ENCODE data around the gene MAPK8IP1. TPM values are rescaled to one million over a fixed set of nuclear protein-coding genes. Genes with fewer than 3 reads are reported as not detected.

MAPK8IP1 gene
- total RNA-seq, 1 experiment from 2014 or later: 8.2 TPM

DNA sequence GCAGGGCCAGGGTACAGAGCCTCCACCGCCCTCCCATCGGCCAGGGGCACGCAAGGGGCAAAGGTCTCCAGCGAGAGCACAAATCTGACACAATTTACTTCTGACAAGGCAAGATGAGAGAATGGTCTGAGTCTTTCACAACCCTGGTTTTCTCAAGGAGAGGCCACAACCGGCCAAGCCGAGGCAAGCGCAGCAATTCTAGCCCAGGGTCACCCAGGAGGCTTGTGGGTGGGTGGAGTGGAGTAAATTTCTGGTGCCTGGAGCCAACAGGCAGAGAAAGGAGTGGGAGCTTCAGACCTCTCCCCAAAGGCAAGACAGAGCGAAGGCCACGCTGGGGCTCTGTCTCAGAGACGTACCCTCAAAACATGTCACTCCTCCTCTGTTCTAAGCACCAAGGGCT, 46.3 kb downstream of the MAPK8IP1 start:
- CTCF ChIA-PET: no interaction called here
- no peak overlapping the region for H3K27ac Mint-ChIP-seq (ENCODE audit: unreplicated experiment)
- TF ChIP-seq, protein P1, sequence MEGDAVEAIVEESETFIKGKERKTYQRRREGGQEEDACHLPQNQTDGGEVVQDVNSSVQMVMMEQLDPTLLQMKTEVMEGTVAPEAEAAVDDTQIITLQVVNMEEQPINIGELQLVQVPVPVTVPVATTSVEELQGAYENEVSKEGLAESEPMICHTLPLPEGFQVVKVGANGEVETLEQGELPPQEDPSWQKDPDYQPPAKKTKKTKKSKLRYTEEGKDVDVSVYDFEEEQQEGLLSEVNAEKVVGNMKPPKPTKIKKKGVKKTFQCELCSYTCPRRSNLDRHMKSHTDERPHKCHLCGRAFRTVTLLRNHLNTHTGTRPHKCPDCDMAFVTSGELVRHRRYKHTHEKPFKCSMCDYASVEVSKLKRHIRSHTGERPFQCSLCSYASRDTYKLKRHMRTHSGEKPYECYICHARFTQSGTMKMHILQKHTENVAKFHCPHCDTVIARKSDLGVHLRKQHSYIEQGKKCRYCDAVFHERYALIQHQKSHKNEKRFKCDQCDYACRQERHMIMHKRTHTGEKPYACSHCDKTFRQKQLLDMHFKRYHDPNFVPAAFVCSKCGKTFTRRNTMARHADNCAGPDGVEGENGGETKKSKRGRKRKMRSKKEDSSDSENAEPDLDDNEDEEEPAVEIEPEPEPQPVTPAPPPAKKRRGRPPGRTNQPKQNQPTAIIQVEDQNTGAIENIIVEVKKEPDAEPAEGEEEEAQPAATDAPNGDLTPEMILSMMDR (IDR thresholded peaks at IDR 0.05; ENCODE audit: insufficient read depth in 1 of 2, low read depth in 1 of 2, low read length in 1 of 2, severe bottlenecking in 1 of 2, unreplicated experiment in 1 of 2): no peak

DNA sequence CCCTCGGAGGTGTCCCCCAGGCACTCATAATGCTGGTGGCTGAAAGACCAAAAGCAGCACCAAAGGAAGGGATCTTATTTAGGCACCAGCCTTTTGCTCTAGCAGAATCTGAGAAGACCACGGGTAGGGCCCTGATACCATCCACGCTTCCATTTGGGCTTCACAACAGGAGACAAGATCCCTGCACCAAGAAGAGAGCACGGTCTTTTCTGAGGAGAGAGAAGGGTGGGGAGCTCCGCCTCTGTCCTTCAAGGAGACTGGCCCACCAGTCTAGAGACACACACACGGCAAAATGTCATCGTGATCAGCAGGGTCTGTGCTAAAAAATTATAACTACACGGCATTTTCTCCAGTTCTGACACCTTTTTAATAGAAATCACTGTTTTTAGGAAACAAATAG, 46.8 kb downstream of the MAPK8IP1 start:
- no peaks in the 10 kb centered on the region for H3K9me3 Mint-ChIP-seq (ENCODE audit: unreplicated experiment)
- no peak for DNase-seq
- CTCF ChIA-PET: no interaction called here
- no TSS peak for BruUV-seq (replicated peaks)
- H3K4me3 Mint-ChIP-seq (ENCODE audit: unreplicated experiment): no peak overlapping the region
- Histone ChIP-seq H3K9me3 (no peaks in the 10 kb centered on the region), H3K4me1 (0 out of 2 replicates have a peak, but pooled peaks cover 4% of the 10 kb centered on the region), H3K36me3 (ENCODE audit: control insufficient read depth, insufficient read depth, low read length) (peaks cover 1% of the 10 kb centered on the region; the same call in 1 of the 2 replicates), H3K27me3 (replicated peaks; ENCODE audit: control insufficient read depth, insufficient read depth, low read length) (no peaks in the 10 kb centered on the region), H3K4me3 (ENCODE audit: low read depth, low read length) (no peak overlapping the region)
- intact Hi-C loops (cut with micrococcal nuclease; ENCODE audit: unreplicated experiment): no loop called here
- H3K4me1 Mint-ChIP-seq (ENCODE audit: low read depth, unreplicated experiment): no peaks in the 10 kb centered on the region
- TF ChIP-seq, protein P1 (IDR thresholded peaks at IDR 0.05; ENCODE audit: insufficient read depth in 1 of 2, low read depth in 1 of 2, low read length in 1 of 2, severe bottlenecking in 1 of 2, unreplicated experiment in 1 of 2): no peak
- H3K36me3 Mint-ChIP-seq (ENCODE audit: insufficient read depth, unreplicated experiment): peaks cover 40% of the 10 kb centered on the region
- H3K27me3 Mint-ChIP-seq (ENCODE audit: insufficient read depth, unreplicated experiment): no peaks in the 10 kb centered on the region
- POLR2A ChIA-PET: interaction anchor here (0.7 kb wide), 1 partner anchor 85 kb away, joined by 8 read pairs; no protein-coding TSS in a partner anchor
- H3K27ac Mint-ChIP-seq (ENCODE audit: unreplicated experiment): no peak overlapping the region

More for the DNA sequence above, 46.3 kb downstream of the MAPK8IP1 start:
- BruUV-seq (replicated peaks): no TSS peak
- intact Hi-C loops (cut with micrococcal nuclease; ENCODE audit: unreplicated experiment): no loop called here
- H3K9me3 Mint-ChIP-seq (ENCODE audit: unreplicated experiment): no peaks in the 10 kb centered on the region
- no peaks in the 10 kb centered on the region for H3K4me1 Mint-ChIP-seq (ENCODE audit: low read depth, unreplicated experiment)
- Histone ChIP-seq H3K4me1 (0 out of 2 replicates have a peak, but pooled peaks cover 4% of the 10 kb centered on the region), H3K9me3 (no peaks in the 10 kb centered on the region), H3K36me3 (ENCODE audit: control insufficient read depth, insufficient read depth, low read length) (peaks cover 1% of the 10 kb centered on the region; the same call in 1 of the 2 replicates), H3K4me3 (ENCODE audit: low read depth, low read length) (no peak overlapping the region), H3K27me3 (replicated peaks; ENCODE audit: control insufficient read depth, insufficient read depth, low read length) (no peaks in the 10 kb centered on the region)
- H3K36me3 Mint-ChIP-seq (ENCODE audit: insufficient read depth, unreplicated experiment): peaks cover 44% of the 10 kb centered on the region
- H3K4me3 Mint-ChIP-seq (ENCODE audit: unreplicated experiment): no peak overlapping the region
- no peak for DNase-seq
- H3K27me3 Mint-ChIP-seq (ENCODE audit: insufficient read depth, unreplicated experiment): no peaks in the 10 kb centered on the region
- POLR2A ChIA-PET: no interaction called here

DNA sequence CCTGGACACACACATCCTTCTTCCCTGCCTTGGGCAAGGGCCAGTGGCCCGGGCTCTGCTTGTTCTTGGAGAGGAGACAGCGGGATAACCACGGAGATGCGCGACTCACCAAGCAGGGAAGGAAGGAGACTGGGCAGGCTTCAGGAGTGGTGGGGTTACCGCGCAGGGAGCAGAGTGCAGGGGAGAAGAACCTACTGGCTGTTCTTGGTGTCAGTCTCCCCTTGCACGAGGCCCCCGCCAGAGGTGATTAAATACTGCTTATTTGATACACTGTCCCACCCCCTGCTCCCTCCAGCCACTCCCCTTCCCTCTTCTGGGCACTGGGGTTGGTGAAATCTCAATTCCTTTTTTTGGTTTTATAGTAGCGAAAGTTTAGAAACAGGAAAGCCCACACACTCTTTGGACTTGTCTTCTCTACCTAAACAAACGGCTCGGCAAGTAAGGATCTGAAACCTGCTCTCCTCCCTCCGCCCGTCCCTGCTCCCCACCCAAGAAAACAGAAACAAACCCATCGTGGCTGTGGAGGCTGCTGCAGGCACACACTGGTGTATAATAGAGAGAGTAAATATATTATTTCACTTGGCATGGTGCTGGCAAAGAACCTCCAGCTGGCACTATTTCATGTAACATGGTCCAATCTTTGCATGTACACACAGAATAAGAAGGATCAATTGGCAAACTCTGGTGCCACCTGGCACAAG, 47.8 kb downstream of the MAPK8IP1 start:
- Histone ChIP-seq H3K27me3 (replicated peaks; ENCODE audit: control insufficient read depth, insufficient read depth, low read length) (no peaks in the 10 kb centered on the region), H3K4me3 (ENCODE audit: low read depth, low read length) (no peak overlapping the region), H3K9me3 (no peaks in the 10 kb centered on the region), H3K4me1 (0 out of 2 replicates have a peak, but pooled peaks cover 4% of the 10 kb centered on the region), H3K36me3 (ENCODE audit: control insufficient read depth, insufficient read depth, low read length) (peaks cover 1% of the 10 kb centered on the region; the same call in 1 of the 2 replicates)
- Mint-ChIP-seq H3K36me3 (ENCODE audit: insufficient read depth, unreplicated experiment) (peaks cover 31% of the 10 kb centered on the region), H3K27me3 (ENCODE audit: insufficient read depth, unreplicated experiment) (no peaks in the 10 kb centered on the region), H3K9me3 (ENCODE audit: unreplicated experiment) (no peaks in the 10 kb centered on the region), H3K4me3 (ENCODE audit: unreplicated experiment) (no peak overlapping the region), H3K27ac (ENCODE audit: unreplicated experiment) (no peak overlapping the region), H3K4me1 (ENCODE audit: low read depth, unreplicated experiment) (no peaks in the 10 kb centered on the region)
- intact Hi-C loops (cut with micrococcal nuclease; ENCODE audit: unreplicated experiment): no loop called here
- TF ChIP-seq, protein P1 (IDR thresholded peaks at IDR 0.05; ENCODE audit: insufficient read depth in 1 of 2, low read depth in 1 of 2, low read length in 1 of 2, severe bottlenecking in 1 of 2, unreplicated experiment in 1 of 2): no peak
- CTCF ChIA-PET: no interaction called here
- POLR2A ChIA-PET: no interaction called here
- DNase-seq: no peak
- BruUV-seq (replicated peaks): no TSS peak
